GM19467 (cell line): ENCODE measurements around the gene GNPAT.

ENCODE experiments used
- ATAC-seq: cut with Tn5 transposase; IDR thresholded peaks from one replicate; pipeline ENCODE4 v1.9.1; 2021; ENCODE audit warnings: mild to moderate bottlenecking, moderate library complexity; ENCODE audit not compliant: unreplicated experiment

The GNPAT gene

GRCh38 chr1:231313661-231314060 is 72.6 kb downstream of the GNPAT start:
- ATAC-seq = no peak

- ATAC-seq = no peak
Observed at GRCh38 chr1:231315887-231316286, 74.9 kb downstream of the GNPAT start.

GRCh38 chr1:231317306-231318014 is 76.4 kb downstream of the GNPAT start:
- ATAC-seq = no peak

- no peak for ATAC-seq
Observed at GRCh38 chr1:231318015-231318355, 77.0 kb downstream of the GNPAT start.

GRCh38 chr1:231318568-231318967 is 77.6 kb downstream of the GNPAT start:
- no peak for ATAC-seq

- ATAC-seq = no peak
Observed at GRCh38 chr1:231319080-231319479, 78.1 kb downstream of the GNPAT start.

GRCh38 chr1:231322880-231323530 is 82.0 kb downstream of the GNPAT start:
- ATAC-seq = no peak

- no peak for ATAC-seq
Observed at GRCh38 chr1:231324660-231325059, 83.6 kb downstream of the GNPAT start.

GRCh38 chr1:231326248-231326647 is 85.2 kb downstream of the GNPAT start:
- ATAC-seq = no peak
